MCF 10A (cell line): ENCODE results near the gene OMD. TPM values are rescaled to one million over a fixed set of nuclear protein-coding genes. Genes with fewer than 3 reads are reported as not detected.

ENCODE experiments used
- BruUV-seq: library from RNA; stranded (reverse); fragments of 400-500 nt; replicated peaks from 2 replicates; lab custom pipeline; 2021; lab: Mats Ljungman, UMichigan
- CTCF ChIA-PET: fragments of 300-600 bp; sonication (Branson Sonifier 250); formaldehyde crosslinking; extraction: SDS; loops from one replicate; lab custom pipeline; 2021; ENCODE audit warnings: antibody characterized with exemption, inconsistent platforms; lab: Yijun Ruan, JAX
- POLR2A ChIA-PET: fragments of 300-600, 350-650 bp; sonication (Branson Sonifier 250); formaldehyde crosslinking; extraction: SDS; loops from one replicate; lab custom pipeline; 2020; ENCODE audit warnings: antibody characterized with exemption, inconsistent platforms; lab: Yijun Ruan, JAX
- DNase-seq: peaks from one replicate; pipeline ENCODE4 v3.0.0-alpha.2; 2018; ENCODE audit not compliant: unreplicated experiment
- H3K27ac Mint-ChIP-seq: one replicate; pipeline ENCODE4 v1.8.0; 2022; ENCODE audit warnings: mild to moderate bottlenecking, low read depth, mixed read lengths; ENCODE audit not compliant: unreplicated experiment
- H3K27me3 Mint-ChIP-seq: one replicate; pipeline ENCODE4 v1.8.0; 2022; ENCODE audit warnings: mixed read lengths; ENCODE audit not compliant: insufficient read depth, unreplicated experiment
- H3K36me3 Mint-ChIP-seq: one replicate; pipeline ENCODE4 v1.8.0; 2022; ENCODE audit warnings: mild to moderate bottlenecking, moderate library complexity, mixed read lengths; ENCODE audit not compliant: insufficient read depth, unreplicated experiment
- H3K4me1 Mint-ChIP-seq: one replicate; pipeline ENCODE4 v1.8.0; 2022; ENCODE audit warnings: mixed read lengths; ENCODE audit not compliant: insufficient read depth, unreplicated experiment
- H3K4me3 Mint-ChIP-seq: one replicate; pipeline ENCODE4 v1.8.0; 2022; ENCODE audit warnings: mild to moderate bottlenecking, moderate library complexity, mixed read lengths; ENCODE audit not compliant: unreplicated experiment
- H3K9me3 Mint-ChIP-seq: one replicate; pipeline ENCODE4 v1.8.0; 2022; ENCODE audit warnings: mixed read lengths; ENCODE audit not compliant: unreplicated experiment
- CTCF ChIP-seq: fragments of 200-600 bp; IDR thresholded peaks from one replicate; pipeline ENCODE4 v1.8.0; 2022; ENCODE audit warnings: antibody characterized with exemption, mild to moderate bottlenecking; ENCODE audit not compliant: unreplicated experiment
- intact Hi-C: fragments of 100-400 bp; cut with micrococcal nuclease; formaldehyde crosslinking; loops from 2 replicates; pipeline ENCODE4 v1.14.1; 2022
- total RNA-seq: library from RNA; stranded (reverse); gene quantifications from 2 replicates; pipeline ENCODE4 v1.2.3, GENCODE V29; 2022

OMD gene
- total RNA-seq, 1 experiment from 2014 or later, result 1.4 TPM

- TF ChIP-seq CTCF, result no peak
- no peaks in the 10 kb centered on the region for H3K36me3 Mint-ChIP-seq
- H3K27ac Mint-ChIP-seq, result no peak overlapping the region
- H3K9me3 Mint-ChIP-seq, result peaks cover 1% of the 10 kb centered on the region
- ChIA-PET POLR2A (interaction anchor here (0.6 to 1.5 kb wide), 2 partner anchors 18 to 76 kb away, joined by 3 to 5 read pairs; no protein-coding TSS in a partner anchor), CTCF (interaction anchor here (1.1 kb wide), 1 partner anchor 75 kb away, joined by 4 read pairs; no protein-coding TSS in a partner anchor)
- intact Hi-C loops, result no loop called here
- no TSS peak for BruUV-seq
- H3K4me1 Mint-ChIP-seq, result no peaks in the 10 kb centered on the region
- no peaks in the 10 kb centered on the region for H3K27me3 Mint-ChIP-seq
- no peak overlapping the region for H3K4me3 Mint-ChIP-seq
- DNase-seq, result no peak
These were observed 21.2 kb downstream of the OMD start for GRCh38 chr9:92402826-92403745.

DNA sequence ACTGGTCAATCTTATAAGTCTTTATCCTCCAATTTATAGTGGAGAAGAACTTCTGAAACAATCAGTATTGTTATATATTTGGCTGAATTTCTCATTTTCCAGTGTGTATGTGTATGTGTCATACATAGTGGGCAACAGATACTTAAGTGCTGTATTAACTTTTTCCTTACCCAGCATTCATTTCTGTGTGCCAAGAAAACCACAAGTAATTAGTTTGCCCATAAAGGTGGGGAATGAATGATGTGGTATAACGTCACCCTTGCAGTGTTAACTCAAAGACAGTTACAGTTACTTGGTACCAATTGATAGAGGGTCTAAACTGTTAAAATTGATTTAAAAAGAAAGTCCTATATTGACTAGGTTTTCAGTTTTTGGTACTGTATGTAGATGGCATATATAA lies 21.9 kb downstream of the OMD start:
- POLR2A ChIA-PET, result no interaction called here
- peaks cover 7% of the 10 kb centered on the region for H3K9me3 Mint-ChIP-seq
- H3K36me3 Mint-ChIP-seq, result no peaks in the 10 kb centered on the region
- H3K27ac Mint-ChIP-seq, result no peak overlapping the region
- H3K4me3 Mint-ChIP-seq, result no peak overlapping the region
- BruUV-seq, result no TSS peak
- no peaks in the 10 kb centered on the region for H3K4me1 Mint-ChIP-seq
- H3K27me3 Mint-ChIP-seq, result no peaks in the 10 kb centered on the region
- CTCF ChIA-PET, result no interaction called here
- TF ChIP-seq CTCF, result no peak
- DNase-seq, result no peak
- intact Hi-C loops, result no loop called here

GRCh38 chr9:92397853-92398252 lies 26.4 kb downstream of the OMD start:
- Mint-ChIP-seq H3K4me3 (no peak overlapping the region), H3K27me3 (no peaks in the 10 kb centered on the region), H3K27ac (no peak overlapping the region), H3K4me1 (peaks cover under 1% of the 10 kb centered on the region), H3K9me3 (peaks cover 7% of the 10 kb centered on the region), H3K36me3 (no peaks in the 10 kb centered on the region)
- BruUV-seq, result no TSS peak
- CTCF ChIA-PET, result no interaction called here
- no peak for DNase-seq
- intact Hi-C loops, result no loop called here
- POLR2A ChIA-PET, result no interaction called here
- no peak for TF ChIP-seq CTCF

DNA sequence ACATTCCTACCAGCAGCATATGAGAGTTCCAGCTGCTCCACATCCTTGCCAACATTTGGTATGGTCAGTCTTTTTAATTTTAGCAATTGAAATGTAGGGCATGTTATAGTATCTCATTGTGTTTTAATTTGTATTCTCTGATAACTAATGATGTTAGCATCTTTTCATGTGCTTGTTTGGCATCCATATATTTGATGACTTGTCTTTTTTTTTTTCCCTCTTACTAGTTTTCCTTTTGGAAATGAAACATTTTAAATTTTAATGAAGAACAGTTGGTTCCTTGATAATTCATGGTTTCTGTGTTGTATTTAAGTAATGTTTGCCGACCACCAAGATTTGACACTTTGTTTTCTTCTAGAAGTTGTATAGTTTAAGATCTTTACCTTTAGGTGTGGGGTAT lies 28.7 kb downstream of the OMD start:
- no TSS peak for BruUV-seq
- ChIA-PET CTCF (interaction anchor here (0.6 kb wide), 2 partner anchors 10 to 271 kb away, joined by 3 read pairs; no protein-coding TSS in a partner anchor), POLR2A (interaction anchor here (0.9 to 1.1 kb wide), 2 partner anchors 10 to 27 kb away, joined by 3 to 4 read pairs; no protein-coding TSS in a partner anchor)
- Mint-ChIP-seq H3K36me3 (no peaks in the 10 kb centered on the region), H3K4me1 (peaks cover 6% of the 10 kb centered on the region), H3K9me3 (peaks cover 7% of the 10 kb centered on the region), H3K27ac (no peak overlapping the region), H3K27me3 (no peaks in the 10 kb centered on the region), H3K4me3 (no peak overlapping the region)
- no peak for TF ChIP-seq CTCF
- no peak for DNase-seq
- intact Hi-C loops, result no loop called here
